H9 (cell line): ENCODE results near the gene DUS2. TPM values are rescaled to one million over a fixed set of nuclear protein-coding genes. Genes with fewer than 3 reads are reported as not detected.

Experiments used
- DNase-seq: peaks from one replicate; pipeline ENCODE4 v3.0.0-alpha.2; 2017
- H2AFZ ChIP-seq: one replicate; pipeline ENCODE4 v1.6.1; 2013; ENCODE audit warnings: mild to moderate bottlenecking, low read length, control low read depth, moderate library complexity
- H2AK5ac ChIP-seq: 2 replicates; pipeline ENCODE4 v1.6.1; 2013; ENCODE audit warnings: low read length, control low read depth, mixed read lengths; ENCODE audit not compliant: insufficient read length
- H2BK120ac ChIP-seq: one replicate; pipeline ENCODE4 v1.6.1; 2013; ENCODE audit warnings: low read depth, mild to moderate bottlenecking, low read length, control low read depth, inconsistent platforms; ENCODE audit not compliant: poor library complexity, severe bottlenecking
- H2BK12ac ChIP-seq: 2 replicates; pipeline ENCODE4 v1.6.1; 2013; ENCODE audit warnings: low read length, control low read depth, mixed read lengths, low read depth; ENCODE audit not compliant: insufficient read length
- H2BK15ac ChIP-seq: 2 replicates; pipeline ENCODE4 v1.6.1; 2013; ENCODE audit warnings: low read depth, low read length, control low read depth
- H2BK20ac ChIP-seq: one replicate; pipeline ENCODE4 v1.6.1; 2013; ENCODE audit warnings: low read depth, mild to moderate bottlenecking, low read length, control low read depth, inconsistent platforms; ENCODE audit not compliant: poor library complexity, severe bottlenecking
- H2BK5ac ChIP-seq: 2 replicates; pipeline ENCODE4 v1.6.1; 2013; ENCODE audit warnings: low read length, control low read depth, mixed read lengths; ENCODE audit not compliant: insufficient read length
- H3K14ac ChIP-seq: 2 replicates; pipeline ENCODE4 v1.6.1; 2013; ENCODE audit warnings: low read length, control low read depth; ENCODE audit not compliant: insufficient read depth
- H3K18ac ChIP-seq: 2 replicates; pipeline ENCODE4 v1.6.1; 2013; ENCODE audit warnings: low read depth, mild to moderate bottlenecking, mixed read lengths, low read length, control low read depth; ENCODE audit not compliant: insufficient read length
- H3K23ac ChIP-seq: 2 replicates; pipeline ENCODE4 v1.6.1; 2013; ENCODE audit warnings: low read length, control low read depth, mixed read lengths, low read depth; ENCODE audit not compliant: insufficient read length
- H3K23me2 ChIP-seq: 2 replicates; pipeline ENCODE4 v1.6.1; 2013; ENCODE audit warnings: low read depth, mild to moderate bottlenecking, mixed read lengths, low read length, control low read depth; ENCODE audit not compliant: insufficient read length, poor library complexity, severe bottlenecking
- H3K27ac ChIP-seq: 2 replicates; pipeline ENCODE4 v1.5.1; 2013; ENCODE audit warnings: low read length, control low read depth, mixed read lengths, low read depth; ENCODE audit not compliant: insufficient read length
- H3K27me3 ChIP-seq: 2 replicates; pipeline ENCODE4 v1.6.1; 2013; ENCODE audit warnings: low read length, control low read depth, inconsistent platforms; ENCODE audit not compliant: insufficient read depth
- H3K4ac ChIP-seq: 2 replicates; pipeline ENCODE4 v1.6.1; 2013; ENCODE audit warnings: low read depth, mild to moderate bottlenecking, control low read depth, inconsistent platforms, low read length, moderate library complexity
- H3K4me1 ChIP-seq: 2 replicates; pipeline ENCODE4 v1.6.1; 2013; ENCODE audit warnings: low read length, control low read depth, inconsistent platforms; ENCODE audit not compliant: insufficient read depth
- H3K4me2 ChIP-seq: 2 replicates; pipeline ENCODE4 v1.6.1; 2013; ENCODE audit warnings: low read length, control low read depth, mixed read lengths; ENCODE audit not compliant: insufficient read length, insufficient read depth
- H3K56ac ChIP-seq: 2 replicates; pipeline ENCODE4 v1.6.1; 2013; ENCODE audit warnings: low read depth, mild to moderate bottlenecking, mixed read lengths, low read length, control low read depth; ENCODE audit not compliant: insufficient read length
- H3K79me1 ChIP-seq: 2 replicates; pipeline ENCODE4 v1.6.1; 2013; ENCODE audit warnings: low read depth, mild to moderate bottlenecking, moderate library complexity, low read length, control low read depth, inconsistent platforms; ENCODE audit not compliant: insufficient read depth, poor library complexity, severe bottlenecking
- H3K79me2 ChIP-seq: 2 replicates; pipeline ENCODE4 v1.6.1; 2013; ENCODE audit warnings: low read length, control low read depth, inconsistent platforms; ENCODE audit not compliant: insufficient read depth
- H3K9ac ChIP-seq: 2 replicates; pipeline ENCODE4 v1.6.1; 2013; ENCODE audit warnings: low read length, control low read depth, mixed read lengths; ENCODE audit not compliant: insufficient read length; ENCODE audit errors: extremely low read depth
- H3K9me3 ChIP-seq: one replicate; pipeline ENCODE4 v1.6.1; 2013; ENCODE audit warnings: low read depth, low read length, inconsistent platforms; ENCODE audit not compliant: control insufficient read depth
- H3T11ph ChIP-seq: one replicate; pipeline ENCODE4 v1.6.1; 2013; ENCODE audit warnings: mild to moderate bottlenecking, low read length, control low read depth, inconsistent platforms
- H4K20me1 ChIP-seq: one replicate; pipeline ENCODE4 v1.6.1; 2013; ENCODE audit not compliant: control insufficient read depth, insufficient read length, insufficient read depth
- H4K5ac ChIP-seq: 2 replicates; pipeline ENCODE4 v1.6.1; 2013; ENCODE audit warnings: low read depth, mild to moderate bottlenecking, mixed read lengths, low read length, control low read depth; ENCODE audit not compliant: insufficient read length
- H4K8ac ChIP-seq: replicated peaks from 2 replicates; pipeline ENCODE4 v1.6.1; 2013; ENCODE audit warnings: low read length, control low read depth, mixed read lengths, low read depth; ENCODE audit not compliant: insufficient read length
- H4K91ac ChIP-seq: 2 replicates; pipeline ENCODE4 v1.6.1; 2013; ENCODE audit warnings: low read depth, mild to moderate bottlenecking, moderate library complexity, mixed read lengths, low read length, control low read depth; ENCODE audit not compliant: insufficient read length
- H3K27ac Mint-ChIP-seq, 3 experiments: 2 replicates in 2 of 3; 3 replicates in 1 of 3; pipeline ENCODE4 v1.8.0; 2020 to 2021; ENCODE audit warnings: mixed read lengths in 3 of 3, mild to moderate bottlenecking in 1 of 3, moderate library complexity in 1 of 3
- H3K27me3 Mint-ChIP-seq: 2 replicates; pipeline ENCODE4 v1.8.0; 2021; ENCODE audit warnings: low read depth, mild to moderate bottlenecking, moderate library complexity, mixed read lengths
- H3K36me3 Mint-ChIP-seq, 3 experiments: 2 replicates in 2 of 3; 3 replicates in 1 of 3; pipeline ENCODE4 v1.8.0; 2020 to 2021; ENCODE audit warnings: low read depth in 3 of 3, mixed read lengths in 3 of 3; ENCODE audit not compliant: insufficient read depth in 1 of 3
- H3K4me1 Mint-ChIP-seq, 2 experiments: 2 replicates each; pipeline ENCODE4 v1.8.0; 2020; ENCODE audit warnings: mixed read lengths in 2 of 2
- H3K4me3 Mint-ChIP-seq, 2 experiments: 2 replicates in 1 of 2; 3 replicates in 1 of 2; pipeline ENCODE4 v1.8.0; 2020 to 2021; ENCODE audit warnings: mild to moderate bottlenecking in 2 of 2, mixed read lengths in 2 of 2, moderate library complexity in 1 of 2
- H3K9me3 Mint-ChIP-seq, 2 experiments: 2 replicates in 1 of 2; 3 replicates in 1 of 2; pipeline ENCODE4 v1.8.0; 2020; ENCODE audit warnings: mild to moderate bottlenecking in 2 of 2, mixed read lengths in 2 of 2, moderate library complexity in 1 of 2
- WGBS: extraction: QIAGEN DNeasy Blood & Tissue Kit; methylation state at CpG from one replicate; pipeline ENCODE4 v1.1.7; 2013; ENCODE audit warnings: missing lambda C conversion rate, low lambda C conversion rate, mixed read lengths; ENCODE audit not compliant: insufficient read length; ENCODE audit errors: extremely low coverage; 5-methylcytosine and 5-hydroxymethylcytosine counted together
- total RNA-seq: library from RNA; stranded (reverse); gene quantifications from 2 replicates; pipeline ENCODE4 v1.2.1, GENCODE V29; 2021
- TF ChIP-seq, protein P1 (sequence below): fragments of 200-600 bp; sonication (generic); conservative IDR thresholded peaks from 3 replicates; pipeline ENCODE4 v1.8.0; 2021; ENCODE audit warnings: antibody characterized with exemption, mild to moderate bottlenecking

Gene DUS2
- total RNA-seq, 1 experiment from 2014 or later, result 28.5 TPM

DNA sequence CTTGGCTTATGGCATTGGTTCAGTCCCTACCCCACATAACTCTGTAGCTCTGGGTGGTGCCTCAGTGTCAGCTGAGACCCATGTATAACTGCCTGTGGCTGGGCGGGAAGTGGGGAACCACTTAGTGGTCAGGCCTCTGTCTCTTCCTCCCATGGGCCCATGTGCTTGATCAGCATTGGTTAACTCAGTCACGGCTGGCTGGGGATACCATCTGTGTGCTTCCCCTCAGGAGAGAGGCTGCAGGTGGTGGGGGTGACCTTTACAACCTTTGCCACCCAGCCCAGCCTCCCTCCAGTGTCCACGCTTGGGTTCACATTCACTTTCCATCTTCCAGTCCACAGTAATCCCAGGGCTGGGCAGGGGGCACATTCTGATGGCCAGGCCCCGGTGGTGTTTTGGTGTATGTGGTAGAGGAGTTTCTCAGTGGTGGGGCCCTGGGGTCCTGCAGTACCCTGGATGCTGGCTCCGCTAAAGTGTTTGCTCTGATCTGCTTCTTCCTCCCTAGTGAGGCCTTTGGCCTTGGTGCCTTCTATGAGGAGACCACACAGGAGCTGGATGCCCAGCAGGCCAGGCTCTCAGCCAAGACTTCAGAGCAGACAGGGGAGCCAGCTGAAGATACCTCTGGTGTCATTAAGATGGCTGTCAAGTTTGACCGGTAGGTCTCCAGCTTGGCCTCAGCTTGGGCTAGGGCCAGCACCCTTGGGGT is 51.9 kb downstream of the DUS2 start:
- no peaks in the 10 kb centered on the region for H3K27me3 Mint-ChIP-seq
- Histone ChIP-seq H3T11ph (no peak overlapping the region), H3K56ac (no peak overlapping the region), H3K27ac (no peak overlapping the region), H3K79me2 (no peaks in the 10 kb centered on the region), H3K27me3 (no peaks in the 10 kb centered on the region), H2BK12ac (no peak overlapping the region), H2BK20ac (no peak overlapping the region), H3K9me3 (no peaks in the 10 kb centered on the region), H2BK15ac (no peak overlapping the region), H2BK5ac (no peak overlapping the region), H3K23me2 (no peaks in the 10 kb centered on the region), H2AFZ (no peak overlapping the region), H3K4ac (no peak overlapping the region), H2AK5ac (no peak overlapping the region), H3K14ac (no peak overlapping the region), H4K91ac (no peak overlapping the region), H2BK120ac (no peak overlapping the region), H3K23ac (no peak overlapping the region), H4K20me1 (no peaks in the 10 kb centered on the region), H3K79me1 (no peaks in the 10 kb centered on the region), H3K4me1 (no peaks in the 10 kb centered on the region), H4K5ac (no peak overlapping the region), H3K4me2 (no peak overlapping the region), H3K9ac (no peak overlapping the region), H4K8ac (no peak overlapping the region), H3K18ac (no peak overlapping the region)
- DNase-seq, result no peak
- no CpG with 5 or more reads among the region's 6 CpGs for WGBS
- TF ChIP-seq, protein P1, sequence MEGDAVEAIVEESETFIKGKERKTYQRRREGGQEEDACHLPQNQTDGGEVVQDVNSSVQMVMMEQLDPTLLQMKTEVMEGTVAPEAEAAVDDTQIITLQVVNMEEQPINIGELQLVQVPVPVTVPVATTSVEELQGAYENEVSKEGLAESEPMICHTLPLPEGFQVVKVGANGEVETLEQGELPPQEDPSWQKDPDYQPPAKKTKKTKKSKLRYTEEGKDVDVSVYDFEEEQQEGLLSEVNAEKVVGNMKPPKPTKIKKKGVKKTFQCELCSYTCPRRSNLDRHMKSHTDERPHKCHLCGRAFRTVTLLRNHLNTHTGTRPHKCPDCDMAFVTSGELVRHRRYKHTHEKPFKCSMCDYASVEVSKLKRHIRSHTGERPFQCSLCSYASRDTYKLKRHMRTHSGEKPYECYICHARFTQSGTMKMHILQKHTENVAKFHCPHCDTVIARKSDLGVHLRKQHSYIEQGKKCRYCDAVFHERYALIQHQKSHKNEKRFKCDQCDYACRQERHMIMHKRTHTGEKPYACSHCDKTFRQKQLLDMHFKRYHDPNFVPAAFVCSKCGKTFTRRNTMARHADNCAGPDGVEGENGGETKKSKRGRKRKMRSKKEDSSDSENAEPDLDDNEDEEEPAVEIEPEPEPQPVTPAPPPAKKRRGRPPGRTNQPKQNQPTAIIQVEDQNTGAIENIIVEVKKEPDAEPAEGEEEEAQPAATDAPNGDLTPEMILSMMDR, result no peak
- H3K27ac Mint-ChIP-seq, result no peak overlapping the region
- no peaks in the 10 kb centered on the region for H3K9me3 Mint-ChIP-seq
- no peak overlapping the region for H3K4me3 Mint-ChIP-seq
- H3K36me3 Mint-ChIP-seq, result peaks cover 25 to 65% (median 56%) of the 10 kb centered on the region in 3 experiments
- H3K4me1 Mint-ChIP-seq, result peaks cover 0 to 3% of the 10 kb centered on the region in 2 experiments; a peak in 1 of 4 replicates
